GM12878 (cell line): Measurements from ENCODE around the gene FAM50A. TPM values are rescaled to one million over a fixed set of nuclear protein-coding genes. Genes with fewer than 3 reads are reported as not detected.

Experiments
- ATAC-seq: fragments of 200-7000 bp; cut with Tn5 transposase; 3 replicates; pipeline ENCODE4 v1.9.1; 2020; ENCODE audit warnings: mild to moderate bottlenecking, moderate library complexity
- BruUV-seq: library from RNA; stranded (reverse); fragments of 400-500 nt; replicated peaks from 2 replicates; lab custom pipeline; 2021; lab: Mats Ljungman, UMichigan
- CTCF ChIA-PET: fragments of 300-600 bp; sonication (Branson Sonifier 250); formaldehyde crosslinking; extraction: SDS; loops from one replicate; lab custom pipeline; 2021; ENCODE audit warnings: inconsistent platforms; lab: Yijun Ruan, JAX
- POLR2A ChIA-PET: fragments of 350-600 bp; formaldehyde crosslinking; extraction: SDS; loops from one replicate; lab custom pipeline; 2021; ENCODE audit warnings: inconsistent platforms; lab: Charles Lee
- RAD21 ChIA-PET: fragments of 300-600 bp; sonication (Branson Sonifier 250); formaldehyde crosslinking; loops from one replicate; lab custom pipeline; 2023; ENCODE audit warnings: antibody characterized with exemption; ENCODE audit not compliant: unreplicated experiment; lab: Charles Lee
- SMC1A ChIA-PET: fragments of 300-600 bp; sonication (Branson Sonifier 250); formaldehyde crosslinking; loops from one replicate; lab custom pipeline; 2023; ENCODE audit not compliant: unreplicated experiment, uncharacterized antibody; lab: Charles Lee
- DNase-seq: peaks from one replicate; pipeline ENCODE4 v3.0.0-alpha.2; 2011; ENCODE audit warnings: low read depth, low spot score
- FAIRE-seq: peaks from 3 replicates; lab custom pipeline; 2011; peaks lifted over from hg19 to GRCh38; lab: Jason Lieb, UNC
- H2AFZ ChIP-seq: 2 replicates; pipeline ENCODE4 v1.6.0; 2011; ENCODE audit warnings: low read depth, low read length, control low read depth; ENCODE audit not compliant: control insufficient read depth
- H3K27ac ChIP-seq: 2 replicates; pipeline ENCODE4 v1.5.1; 2011; ENCODE audit warnings: control low read depth; ENCODE audit not compliant: control insufficient read depth, insufficient read depth
- H3K27me3 ChIP-seq, 2 experiments: replicated peaks in 1 of 2; 2 replicates each; pipeline versions ENCODE4 v1.6.0 to v1.6.1; 2011; ENCODE audit warnings: low read length in 1 of 2; ENCODE audit not compliant: control insufficient read depth in 2 of 2, insufficient read depth in 2 of 2
- H3K36me3 ChIP-seq, 2 experiments: 2 replicates each; pipeline ENCODE4 v1.5.1; 2011; ENCODE audit warnings: low read length in 1 of 2; ENCODE audit not compliant: control insufficient read depth in 2 of 2, insufficient read depth in 2 of 2
- H3K4me1 ChIP-seq: 2 replicates; pipeline ENCODE4 v1.6.1; 2011; ENCODE audit warnings: mild to moderate bottlenecking, low read length, moderate library complexity, mixed read lengths; ENCODE audit not compliant: control insufficient read depth, insufficient read depth
- H3K4me2 ChIP-seq: 2 replicates; pipeline ENCODE4 v1.6.0; 2011; ENCODE audit warnings: control low read depth; ENCODE audit not compliant: control insufficient read depth, insufficient read depth
- H3K4me3 ChIP-seq: fragments of 200-600 bp; sonication (generic); 2 replicates; pipeline ENCODE4 v1.5.1; 2016
- H3K79me2 ChIP-seq: 2 replicates; pipeline ENCODE4 v1.6.0; 2011; ENCODE audit warnings: low read length; ENCODE audit not compliant: control insufficient read depth, insufficient read depth
- H3K9ac ChIP-seq: 2 replicates; pipeline ENCODE4 v1.8.0; 2011; ENCODE audit warnings: low read length, control low read depth, mixed read lengths; ENCODE audit not compliant: control insufficient read depth, insufficient read depth
- H3K9me3 ChIP-seq: replicated peaks from 3 replicates; pipeline ENCODE4 v1.5.1; 2011; ENCODE audit warnings: mild to moderate bottlenecking, low read length; ENCODE audit not compliant: control insufficient read depth, insufficient read depth
- H4K20me1 ChIP-seq: 2 replicates; pipeline ENCODE4 v1.6.0; 2011; ENCODE audit not compliant: control insufficient read depth, insufficient read depth
- E2F8 ChIP-seq: fragments of 450-650 bp; IDR thresholded peaks from 2 replicates; pipeline ENCODE4 v1.6.1; 2018; ENCODE audit warnings: mild to moderate bottlenecking, low read depth, moderate library complexity; ENCODE audit not compliant: partially characterized antibody
- SPI1 ChIP-seq: IDR thresholded peaks from 2 replicates; pipeline ENCODE4 v1.6.1; 2011; ENCODE audit warnings: low read depth, mild to moderate bottlenecking, low read length, moderate library complexity, borderline replicate concordance; ENCODE audit not compliant: insufficient read depth
- WGBS: methylation state at CpG from one replicate; pipeline ENCODE4 v1.1.6; 2016; ENCODE audit warnings: low lambda C conversion rate; ENCODE audit not compliant: insufficient replicate concordance, insufficient coverage; ENCODE audit errors: missing lambda C conversion rate; 5-methylcytosine and 5-hydroxymethylcytosine counted together
- in situ Hi-C: fragments of 300-500 bp; cut with MboI; formaldehyde crosslinking; loops from 9 replicates; pipeline ENCODE4 v1.14.3; 2018; ENCODE audit warnings: mixed read lengths
- intact Hi-C: fragments of 100-400 bp; cut with micrococcal nuclease; formaldehyde crosslinking; loops from one replicate; pipeline ENCODE4 v1.14.2; 2022; ENCODE audit not compliant: unreplicated experiment
- polyA plus RNA-seq, 11 experiments: library from polyadenylated mRNA; depleted of rRNA in 4 of 11; unstranded in 6 of 11; stranded (reverse) in 5 of 11; fragments of >200 nt; fragmentation: Nextera tagmentation in 4 of 11; fragmentation: Illumina TruSeq in 1 of 11; extraction: Ambion mirVana in 4 of 11; extraction: Trizol in 1 of 11; gene quantifications; 1 replicate in 1 of 11; 2 replicates in 10 of 11; pipeline versions ENCODE4 v1.2.1 to v1.2.3, GENCODE V29; 2011 to 2016; ENCODE audit warnings: inconsistent platforms in 2 of 11, missing spikeins in 2 of 11, low read depth in 1 of 11
- total RNA-seq, 4 experiments: library from RNA; depleted of rRNA in 3 of 4; stranded (reverse); fragments of >200 nt in 3 of 4; fragmentation: Illumina TruSeq in 1 of 4; extraction: Trizol in 1 of 4; gene quantifications; 2 replicates each; pipeline versions ENCODE4 v1.2.1 to v1.2.3, GENCODE V29; 2013 to 2021
- TF ChIP-seq, protein P1 (sequence below): IDR thresholded peaks from 2 replicates; pipeline ENCODE4 v1.6.1; 2012; ENCODE audit warnings: low read length, inconsistent platforms

FAM50A gene
- total and polyA plus RNA-seq, 10 of the 15 experiments (the other 5 are each of a cell fraction or from before 2014, with no cell fraction given) = 4.2 to 46.7 (median 34.6) TPM

- H3K27ac ChIP-seq = no peak overlapping the region
- H3K9ac ChIP-seq = no peak overlapping the region
- peaks cover 12% of the 10 kb centered on the region for H3K79me2 ChIP-seq
- in situ Hi-C loops = no loop called here
- H3K4me2 ChIP-seq = 0 out of 2 replicates have a peak overlapping the region, but pooled peaks have one; percentile 26
- SMC1A ChIA-PET = interaction anchor here (1.3 kb wide), 1 partner anchor 100 kb away, joined by 4 read pairs; no protein-coding TSS in a partner anchor
- FAIRE-seq (no peak), DNase-seq (no peak), ATAC-seq (no peak)
- H3K4me3 ChIP-seq = no peak overlapping the region
- BruUV-seq = no TSS peak
- RAD21 ChIA-PET = interaction anchor here (2.0 kb wide), 1 partner anchor 15 kb away, joined by 9 read pairs; the partner anchor contains the start of gene TAFAZZIN
- POLR2A ChIA-PET = interaction anchor here (0.7 to 4.1 kb wide), 6 partner anchors 12 to 63 kb away, joined by 3 to 32 read pairs (median 6); partner anchors contain the start of genes RPL10, SLC10A3 and TAFAZZIN
- H3K4me1 ChIP-seq = no peaks in the 10 kb centered on the region
- H4K20me1 ChIP-seq = no peaks in the 10 kb centered on the region
- 73% methylated on average over 12 of the region's 13 CpGs for WGBS
- no peaks in the 10 kb centered on the region for H3K27me3 ChIP-seq
- CTCF ChIA-PET = interaction anchor here (0.6 to 1.7 kb wide), 2 partner anchors 8 to 16 kb away, joined by 3 read pairs; no protein-coding TSS in a partner anchor
- no peaks in the 10 kb centered on the region for H3K9me3 ChIP-seq
- intact Hi-C loops = loop anchor here (10.0 kb wide), 1 partner anchor 52 kb away; the partner anchor contains the start of genes EMD and FLNA
- TF ChIP-seq SPI1 (peak; percentile 39; the same call in 1 of the 2 replicates), E2F8 (no peak)
- TF ChIP-seq, protein P1, sequence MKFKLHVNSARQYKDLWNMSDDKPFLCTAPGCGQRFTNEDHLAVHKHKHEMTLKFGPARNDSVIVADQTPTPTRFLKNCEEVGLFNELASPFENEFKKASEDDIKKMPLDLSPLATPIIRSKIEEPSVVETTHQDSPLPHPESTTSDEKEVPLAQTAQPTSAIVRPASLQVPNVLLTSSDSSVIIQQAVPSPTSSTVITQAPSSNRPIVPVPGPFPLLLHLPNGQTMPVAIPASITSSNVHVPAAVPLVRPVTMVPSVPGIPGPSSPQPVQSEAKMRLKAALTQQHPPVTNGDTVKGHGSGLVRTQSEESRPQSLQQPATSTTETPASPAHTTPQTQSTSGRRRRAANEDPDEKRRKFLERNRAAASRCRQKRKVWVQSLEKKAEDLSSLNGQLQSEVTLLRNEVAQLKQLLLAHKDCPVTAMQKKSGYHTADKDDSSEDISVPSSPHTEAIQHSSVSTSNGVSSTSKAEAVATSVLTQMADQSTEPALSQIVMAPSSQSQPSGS = no peak
- no peaks in the 10 kb centered on the region for H3K36me3 ChIP-seq
- H2AFZ ChIP-seq = no peak overlapping the region
These were observed 16.8 kb upstream of the FAM50A start for GRCh38 chrX:154426916-154427770.
